ENCODE results near the gene NAALADL2. TPM values are rescaled to one million over a fixed set of nuclear protein-coding genes. Genes with fewer than 3 reads are reported as not detected.

The NAALADL2 gene
- total and polyA plus RNA-seq, 2 donors (not counting 3 experiments of a cell fraction or from before 2014, with no cell fraction given): 1.1 to 4.0 TPM

GRCh38 chr3:175411946-175412345, 552.8 kb downstream of the NAALADL2 start:
- Histone ChIP-seq H3K9me1 (replicated peaks; ENCODE audit: control insufficient read depth, extremely low read depth, insufficient read depth, low read length) (no peaks in the 10 kb centered on the region), H3K4me3 (replicated peaks in 1 of 3; ENCODE audit: insufficient read depth in 1 of 3, low read depth in 1 of 3, low read length in 3 of 3) (no peak overlapping the region), H3K27me3 (ENCODE audit: control insufficient read depth in 2 of 2, insufficient read depth in 2 of 2, low read length in 2 of 2) (no peaks in the 10 kb centered on the region), H3K36me3 (ENCODE audit: control insufficient read depth in 2 of 2, extremely low read depth in 1 of 2, insufficient read depth in 2 of 2, low read length in 2 of 2) (no peaks in the 10 kb centered on the region), H4K20me1 (replicated peaks; ENCODE audit: control insufficient read depth, extremely low read depth, insufficient read depth, low read length) (no peaks in the 10 kb centered on the region), H3K9me3 (replicated peaks; ENCODE audit: control insufficient read depth, insufficient read depth, low read length) (no peaks in the 10 kb centered on the region), H3K27ac (ENCODE audit: insufficient read depth, low read depth, low read length) (no peak overlapping the region), H3K4me1 (ENCODE audit: control insufficient read depth, extremely low read depth, insufficient read depth, low read length) (no peaks in the 10 kb centered on the region), H3K79me2 (ENCODE audit: control insufficient read depth, insufficient read depth, low read length) (no peaks in the 10 kb centered on the region), H2AFZ (ENCODE audit: low read depth, low read length) (no peak overlapping the region), H3K4me2 (ENCODE audit: insufficient read depth, low read length) (no peak overlapping the region), H3K9ac (replicated peaks; ENCODE audit: extremely low read depth, insufficient read depth, low read length) (no peak overlapping the region)
- FAIRE-seq (no peak), DNase-seq (ENCODE audit: low read depth, low spot score) (no peak)
- TF ChIP-seq MAX (IDR thresholded peaks at IDR 0.05; ENCODE audit: insufficient read depth, insufficient read length) (no peak), EZH2 (IDR thresholded peaks at IDR 0.05; ENCODE audit: borderline replicate concordance, low read depth, low read length, severe bottlenecking) (no peak), MYC (IDR thresholded peaks at IDR 0.05; ENCODE audit: low read depth, low read length) (no peak), GATA2 (IDR thresholded peaks at IDR 0.05; ENCODE audit: insufficient read depth, insufficient read length, low read depth, low read length) (no peak), POLR2A (IDR thresholded peaks at IDR 0.05; ENCODE audit: low read depth, low read length) (no peak), POLR2AphosphoS5 (IDR thresholded peaks at IDR 0.05; ENCODE audit: insufficient read depth, low read depth, low read length) (no peak), JUN (IDR thresholded peaks at IDR 0.05; ENCODE audit: borderline replicate concordance, insufficient read depth, insufficient read length, low read depth) (no peak), CTCF (IDR thresholded peaks at IDR 0.05; ENCODE audit: extremely low read depth in 1 of 2, insufficient read depth in 1 of 2, low read depth in 1 of 2, low read length in 2 of 2) (no peak), FOS (IDR thresholded peaks at IDR 0.05; ENCODE audit: borderline replicate concordance, insufficient read depth, low read length) (no peak)
- CTCF ChIA-PET: no interaction called here
- POLR2A ChIA-PET: no interaction called here
- intact Hi-C loops (cut with micrococcal nuclease) (no loop called here), dilution Hi-C loops (cut with MboI; ENCODE audit: extremely low pct_ligation_motif_present, low sequenced_read_pairs) (no loop called here)
- no TSS peak for BruUV-seq (replicated peaks)

Measured in endothelial cell of umbilical vein (primary cell).